Mucosa of descending colon (tissue), 3 donors: ENCODE results near the gene TRPT1. TPM values are rescaled to one million over a fixed set of nuclear protein-coding genes. Genes with fewer than 3 reads are reported as not detected.

Source experiments
- ATAC-seq: fragments of 200-7000 bp; cut with Tn5 transposase; one replicate; pipeline ENCODE4 v1.9.1; 2020; ENCODE audit warnings: mild to moderate bottlenecking, moderate library complexity
- DNase-seq, 3 donors: peaks; one replicate each; pipeline ENCODE4 v3.0.0-alpha.2; 2020
- H3K36me3 ChIP-seq: fragments of 200-600 bp; one replicate; pipeline ENCODE4 v1.8.0; 2021; ENCODE audit warnings: low read depth, mild to moderate bottlenecking
- H3K4me1 ChIP-seq: fragments of 200-600 bp; one replicate; pipeline ENCODE4 v1.8.0; 2021; ENCODE audit warnings: low read depth, mild to moderate bottlenecking
- H3K4me3 ChIP-seq: fragments of 200-600 bp; one replicate; pipeline ENCODE4 v1.8.0; 2021; ENCODE audit warnings: mild to moderate bottlenecking
- H3K9me3 ChIP-seq: fragments of 200-600 bp; one replicate; pipeline ENCODE4 v1.8.0; 2021; ENCODE audit warnings: mild to moderate bottlenecking
- CTCF ChIP-seq: fragments of 200-600 bp; IDR thresholded peaks from one replicate; pipeline ENCODE4 v1.8.0; 2022; ENCODE audit warnings: antibody characterized with exemption, mild to moderate bottlenecking
- intact Hi-C, 2 donors: fragments of 100-400 bp; cut with DNase I in 1 of 2; cut with micrococcal nuclease in 1 of 2; formaldehyde crosslinking; loops; one replicate each; pipeline versions ENCODE4 v1.11.0 to v1.11.1; 2022; cut with DNase I, micrococcal nuclease
- total RNA-seq, 3 donors: library from RNA; stranded (reverse); fragmentation: NEBNext Ultra II Directional in 2 of 3; extraction: Animal tissue kit (Norgen Biotek cat#: 25700) in 2 of 3; gene quantifications; one replicate each; pipeline versions ENCODE4 v1.2.1 to v1.2.4, GENCODE V29; 2021 to 2023
- donor health status: DM: no; HTN: no; CAD: no; lungs with moderate emphysema.
- donor health status: DM: no; HTN: no; CAD: no.
- donor health status: DM: no; HTN: yes; CAD: no.

TRPT1 gene
- total RNA-seq, 3 donors from 2014 or later, result 50.6 to 55.1 (median 53.1) TPM

GRCh38 chr11:64256300-64256699 is 30.3 kb upstream of the TRPT1 start:
- no peak for ATAC-seq
- Histone ChIP-seq H3K4me3 (no peak overlapping the region), H3K36me3 (peaks cover 3% of the 10 kb centered on the region), H3K4me1 (peaks cover 8% of the 10 kb centered on the region), H3K9me3 (no peaks in the 10 kb centered on the region)
- TF ChIP-seq CTCF, result no peak
- no peak for DNase-seq
- intact Hi-C loops, result no loop called here

DNA sequence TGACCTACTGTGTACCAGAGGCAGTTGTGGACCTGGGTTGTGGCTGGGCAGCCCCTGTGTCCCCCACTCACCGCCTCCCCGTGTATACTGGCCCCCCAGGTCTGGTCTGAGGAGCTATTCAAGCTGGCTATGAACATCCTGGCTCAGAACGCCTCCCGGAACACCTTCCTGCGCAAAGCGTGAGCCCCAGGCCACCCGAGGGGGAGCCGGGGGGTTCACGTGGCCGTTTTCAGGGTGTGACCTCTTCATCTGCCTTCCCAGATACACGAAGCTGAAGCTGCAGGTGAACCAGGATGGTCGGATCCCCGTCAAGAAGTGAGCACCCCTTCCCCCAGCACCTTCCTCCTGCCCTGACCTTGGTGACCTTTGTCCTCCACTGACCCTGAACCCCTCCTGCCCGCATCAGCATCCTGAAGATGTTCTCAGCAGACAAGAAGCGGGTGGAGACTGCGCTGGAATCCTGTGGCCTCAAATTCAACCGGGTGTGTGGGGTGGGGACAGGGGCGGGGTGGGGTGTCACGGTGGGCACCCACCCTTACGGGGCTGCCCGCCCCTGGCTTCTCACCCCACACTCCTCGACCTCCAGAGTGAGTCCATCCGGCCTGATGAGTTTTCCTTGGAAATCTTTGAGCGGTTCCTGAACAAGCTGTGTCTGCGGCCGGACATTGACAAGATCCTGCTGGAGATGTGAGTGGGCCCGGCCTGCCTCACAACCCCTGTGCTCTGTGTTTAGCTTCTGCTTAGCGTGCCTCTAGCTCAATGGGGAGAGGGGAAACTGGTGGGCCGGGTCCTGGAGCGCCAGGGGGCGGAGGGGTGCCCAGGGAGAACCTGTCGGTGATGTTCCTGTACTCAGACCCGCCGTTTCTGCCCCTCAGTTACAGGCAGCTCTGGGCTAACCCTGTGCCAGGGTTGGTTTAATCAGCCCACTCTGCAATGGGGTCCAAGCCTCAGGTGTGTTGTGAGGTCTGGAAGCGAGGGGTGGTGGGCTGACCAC is 29.4 kb upstream of the TRPT1 start:
- Histone ChIP-seq H3K36me3 (peaks cover 3% of the 10 kb centered on the region), H3K4me1 (peaks cover 14% of the 10 kb centered on the region), H3K4me3 (no peak overlapping the region), H3K9me3 (no peaks in the 10 kb centered on the region)
- intact Hi-C loops, result no loop called here
- no peak for ATAC-seq
- DNase-seq, result no peak
- TF ChIP-seq CTCF, result no peak

DNA sequence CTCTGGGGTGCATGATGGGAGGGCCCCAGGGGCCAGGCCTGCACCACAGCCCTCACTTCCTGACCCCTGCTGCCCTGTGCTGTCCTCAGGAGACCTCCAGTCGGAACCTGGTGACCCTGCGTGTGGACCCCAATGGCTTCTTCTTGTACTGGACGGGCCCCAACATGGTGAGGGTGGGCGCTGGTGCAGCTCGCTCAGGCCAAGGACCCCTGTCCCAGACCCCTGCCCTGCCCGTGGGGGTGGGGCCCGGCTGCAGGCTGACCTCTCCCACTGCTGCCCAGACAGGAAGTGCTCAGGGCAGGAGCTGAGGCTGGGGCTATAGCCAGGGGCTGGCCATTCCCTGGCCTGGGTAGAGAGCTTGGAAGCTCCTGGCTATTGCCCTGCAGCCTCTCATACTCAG is 28.3 kb upstream of the TRPT1 start:
- Histone ChIP-seq H3K9me3 (no peaks in the 10 kb centered on the region), H3K4me3 (no peak overlapping the region), H3K36me3 (peaks cover 3% of the 10 kb centered on the region), H3K4me1 (peaks cover 16% of the 10 kb centered on the region)
- intact Hi-C loops, result no loop called here
- no peak for ATAC-seq
- no peak for DNase-seq
- TF ChIP-seq CTCF, result no peak

GRCh38 chr11:64253481-64253880 is 27.5 kb upstream of the TRPT1 start:
- no peak for DNase-seq
- intact Hi-C loops, result no loop called here
- Histone ChIP-seq H3K4me1 (peaks cover 16% of the 10 kb centered on the region), H3K36me3 (peaks cover 3% of the 10 kb centered on the region), H3K4me3 (no peak overlapping the region), H3K9me3 (no peaks in the 10 kb centered on the region)
- ATAC-seq, result no peak
- no peak for TF ChIP-seq CTCF

DNA sequence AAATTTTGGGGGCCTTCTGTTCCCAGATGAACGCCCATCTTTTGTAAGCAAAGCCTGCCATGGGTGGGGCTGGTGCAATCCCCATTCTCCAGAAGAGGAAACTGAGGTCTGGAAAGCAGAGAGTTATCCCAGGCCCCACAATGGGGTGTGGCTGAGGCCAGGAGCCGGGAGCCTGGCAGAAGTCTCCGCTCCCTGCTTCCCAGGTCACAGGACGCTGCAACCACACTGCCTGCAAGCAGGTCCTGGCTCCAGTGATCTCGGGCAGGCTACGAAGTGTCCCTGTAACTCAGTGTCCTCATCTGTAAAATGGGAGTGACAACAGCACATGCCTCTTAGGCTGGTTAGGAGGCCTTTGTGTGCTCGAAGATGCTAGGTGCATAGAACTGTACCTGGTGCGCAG is 27.1 kb upstream of the TRPT1 start:
- ATAC-seq (no peak), DNase-seq (no peak)
- intact Hi-C loops, result no loop called here
- H3K36me3 ChIP-seq, result peaks cover 3% of the 10 kb centered on the region
- H3K9me3 ChIP-seq, result no peaks in the 10 kb centered on the region
- H3K4me1 ChIP-seq, result peaks cover 17% of the 10 kb centered on the region
- no peak for TF ChIP-seq CTCF
- H3K4me3 ChIP-seq, result no peak overlapping the region
